ENCODE measurements around the gene MFNG.

The MFNG gene

DNA sequence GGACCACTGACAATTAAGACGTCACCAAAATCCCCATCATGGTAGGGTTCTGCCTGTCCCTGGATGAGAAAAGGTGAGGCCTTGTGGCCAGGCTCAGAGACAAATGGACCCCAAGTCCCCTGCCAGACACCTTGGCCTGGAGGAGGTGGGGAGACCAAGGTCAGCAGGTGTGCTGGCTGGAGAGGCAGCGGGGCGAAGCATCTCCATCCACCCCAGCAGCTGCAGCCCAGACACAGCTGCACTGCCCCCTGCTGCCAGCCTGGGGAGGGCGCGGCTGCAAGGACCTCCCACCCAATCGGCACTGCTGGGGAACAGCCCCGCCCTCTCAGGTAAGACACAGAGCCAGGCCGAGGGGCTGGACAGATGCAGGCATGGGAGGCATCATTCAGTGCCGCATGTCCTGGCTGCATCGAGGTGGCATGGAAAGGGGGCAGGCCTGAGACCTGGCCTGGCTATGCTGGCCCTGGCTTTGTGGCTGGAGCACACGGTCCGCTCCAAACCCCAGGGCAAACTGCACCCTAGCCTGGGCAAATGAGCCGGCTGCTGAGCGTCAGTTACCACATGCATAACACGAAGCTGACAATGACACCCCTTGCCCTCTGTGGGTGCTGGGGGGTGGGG is 12.2 kb upstream of the MFNG start:
- ChIA-PET CTCF (interaction anchor here (1.0 to 2.0 kb wide), 3 partner anchors 8 to 63 kb away, joined by 4 to 7 read pairs (median 4); no protein-coding TSS in a partner anchor), POLR2A (interaction anchor here (2.7 kb wide), 1 partner anchor 14 kb away, joined by 7 read pairs; no protein-coding TSS in a partner anchor)
- no peak overlapping the region for H3K4me3 ChIP-seq (ENCODE audit: low read depth, low read length)
- no peak for DNase-seq (ENCODE audit: low read depth, low spot score)
- TF ChIP-seq, protein P1, sequence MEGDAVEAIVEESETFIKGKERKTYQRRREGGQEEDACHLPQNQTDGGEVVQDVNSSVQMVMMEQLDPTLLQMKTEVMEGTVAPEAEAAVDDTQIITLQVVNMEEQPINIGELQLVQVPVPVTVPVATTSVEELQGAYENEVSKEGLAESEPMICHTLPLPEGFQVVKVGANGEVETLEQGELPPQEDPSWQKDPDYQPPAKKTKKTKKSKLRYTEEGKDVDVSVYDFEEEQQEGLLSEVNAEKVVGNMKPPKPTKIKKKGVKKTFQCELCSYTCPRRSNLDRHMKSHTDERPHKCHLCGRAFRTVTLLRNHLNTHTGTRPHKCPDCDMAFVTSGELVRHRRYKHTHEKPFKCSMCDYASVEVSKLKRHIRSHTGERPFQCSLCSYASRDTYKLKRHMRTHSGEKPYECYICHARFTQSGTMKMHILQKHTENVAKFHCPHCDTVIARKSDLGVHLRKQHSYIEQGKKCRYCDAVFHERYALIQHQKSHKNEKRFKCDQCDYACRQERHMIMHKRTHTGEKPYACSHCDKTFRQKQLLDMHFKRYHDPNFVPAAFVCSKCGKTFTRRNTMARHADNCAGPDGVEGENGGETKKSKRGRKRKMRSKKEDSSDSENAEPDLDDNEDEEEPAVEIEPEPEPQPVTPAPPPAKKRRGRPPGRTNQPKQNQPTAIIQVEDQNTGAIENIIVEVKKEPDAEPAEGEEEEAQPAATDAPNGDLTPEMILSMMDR (IDR thresholded peaks at IDR 0.05; ENCODE audit: insufficient read depth, low read length, missing control alignments), result peak; percentile 30

DNA sequence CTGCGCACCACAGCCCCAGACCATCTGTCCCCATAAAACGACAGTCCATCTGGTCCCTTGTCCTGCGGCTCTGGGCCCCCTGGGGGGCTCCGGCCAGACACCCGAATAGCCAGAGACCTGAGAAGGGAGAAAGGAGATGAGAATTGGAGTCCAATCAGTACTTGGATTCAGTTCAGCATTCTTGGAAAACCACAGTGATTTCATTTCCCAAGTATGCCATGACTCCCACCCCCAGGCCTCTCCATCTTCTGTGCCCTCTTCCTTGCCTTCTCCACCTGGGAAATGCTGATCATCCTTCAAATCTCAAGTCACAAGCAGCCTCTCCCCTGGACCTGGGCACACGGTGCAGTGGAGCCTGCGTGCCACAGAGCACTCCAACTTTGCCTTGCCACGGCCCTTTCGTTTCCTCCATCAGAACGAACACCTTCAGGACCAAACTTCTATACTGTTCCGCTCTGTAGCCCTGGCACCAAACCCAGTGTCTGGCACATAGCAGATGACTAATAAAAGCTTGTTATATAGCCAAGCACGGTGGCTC is 10.9 kb upstream of the MFNG start:
- H3K4me3 ChIP-seq (ENCODE audit: low read depth, low read length), result no peak overlapping the region
- CTCF ChIA-PET, result interaction anchor here (1.0 to 2.6 kb wide), 3 partner anchors 10 to 65 kb away, joined by 4 to 13 read pairs (median 7); partner anchors contain the start of gene MFNG
- DNase-seq (ENCODE audit: low read depth, low spot score), result peak; percentile 61
- TF ChIP-seq, protein P1 (IDR thresholded peaks at IDR 0.05; ENCODE audit: insufficient read depth, low read length, missing control alignments), result no peak
- POLR2A ChIA-PET, result no interaction called here

DNA sequence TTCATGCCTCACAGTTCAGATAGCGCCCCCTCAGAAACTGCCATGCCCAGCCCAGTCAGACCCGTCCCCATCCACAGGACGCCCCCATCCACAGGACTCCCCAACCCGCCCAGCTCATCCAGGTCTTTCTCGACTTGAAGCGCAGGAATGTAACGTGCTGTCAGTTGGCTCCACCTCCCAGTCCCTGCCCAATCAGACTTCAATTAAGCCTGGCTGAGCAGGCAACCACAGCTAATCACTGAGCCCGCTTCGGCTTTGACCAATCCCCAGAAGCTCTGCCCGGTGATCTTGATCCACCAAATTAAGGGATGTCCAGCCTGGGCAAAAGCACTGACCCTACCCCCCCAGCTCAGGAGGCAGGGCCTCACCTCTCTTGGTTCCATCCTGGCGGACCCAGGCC is 10.5 kb upstream of the MFNG start:
- CTCF ChIA-PET, result interaction anchor here (0.8 to 2.6 kb wide), 4 partner anchors 9 to 41 kb away, joined by 3 to 13 read pairs (median 4); partner anchors contain the start of gene MFNG
- no peak for DNase-seq (ENCODE audit: low read depth, low spot score)
- TF ChIP-seq, protein P1 (IDR thresholded peaks at IDR 0.05; ENCODE audit: insufficient read depth, low read length, missing control alignments), result no peak
- no peak overlapping the region for H3K4me3 ChIP-seq (ENCODE audit: low read depth, low read length)
- POLR2A ChIA-PET, result no interaction called here

DNA sequence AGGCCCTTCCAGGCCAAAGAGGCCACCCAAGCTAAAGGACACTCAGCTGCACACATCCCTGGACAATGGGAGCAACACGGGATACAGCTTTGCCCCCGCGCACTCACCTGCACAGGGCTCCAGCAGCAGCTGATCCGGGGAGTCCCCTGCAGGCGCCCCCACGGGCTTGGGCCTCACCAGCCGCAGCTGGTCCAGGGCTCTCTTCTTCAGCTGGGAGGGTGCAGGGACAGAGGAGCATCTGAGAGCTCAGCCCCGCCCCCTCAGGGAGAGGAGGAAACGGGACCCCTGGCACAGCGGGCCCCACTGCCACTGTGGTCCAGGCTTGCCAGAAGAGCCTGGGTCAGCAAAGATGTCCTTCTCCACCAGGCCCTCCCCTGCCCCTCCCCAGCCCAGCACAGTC is 7.8 kb upstream of the MFNG start:
- TF ChIP-seq, protein P1 (IDR thresholded peaks at IDR 0.05; ENCODE audit: insufficient read depth, low read length, missing control alignments), result no peak
- ChIA-PET POLR2A (no interaction called here), CTCF (interaction anchor here (1.1 to 1.6 kb wide), 4 partner anchors 10 to 177 kb away, joined by 3 to 4 read pairs (median 4); no protein-coding TSS in a partner anchor)
- no peak for DNase-seq (ENCODE audit: low read depth, low spot score)
- H3K4me3 ChIP-seq (ENCODE audit: low read depth, low read length), result no peak overlapping the region

DNA sequence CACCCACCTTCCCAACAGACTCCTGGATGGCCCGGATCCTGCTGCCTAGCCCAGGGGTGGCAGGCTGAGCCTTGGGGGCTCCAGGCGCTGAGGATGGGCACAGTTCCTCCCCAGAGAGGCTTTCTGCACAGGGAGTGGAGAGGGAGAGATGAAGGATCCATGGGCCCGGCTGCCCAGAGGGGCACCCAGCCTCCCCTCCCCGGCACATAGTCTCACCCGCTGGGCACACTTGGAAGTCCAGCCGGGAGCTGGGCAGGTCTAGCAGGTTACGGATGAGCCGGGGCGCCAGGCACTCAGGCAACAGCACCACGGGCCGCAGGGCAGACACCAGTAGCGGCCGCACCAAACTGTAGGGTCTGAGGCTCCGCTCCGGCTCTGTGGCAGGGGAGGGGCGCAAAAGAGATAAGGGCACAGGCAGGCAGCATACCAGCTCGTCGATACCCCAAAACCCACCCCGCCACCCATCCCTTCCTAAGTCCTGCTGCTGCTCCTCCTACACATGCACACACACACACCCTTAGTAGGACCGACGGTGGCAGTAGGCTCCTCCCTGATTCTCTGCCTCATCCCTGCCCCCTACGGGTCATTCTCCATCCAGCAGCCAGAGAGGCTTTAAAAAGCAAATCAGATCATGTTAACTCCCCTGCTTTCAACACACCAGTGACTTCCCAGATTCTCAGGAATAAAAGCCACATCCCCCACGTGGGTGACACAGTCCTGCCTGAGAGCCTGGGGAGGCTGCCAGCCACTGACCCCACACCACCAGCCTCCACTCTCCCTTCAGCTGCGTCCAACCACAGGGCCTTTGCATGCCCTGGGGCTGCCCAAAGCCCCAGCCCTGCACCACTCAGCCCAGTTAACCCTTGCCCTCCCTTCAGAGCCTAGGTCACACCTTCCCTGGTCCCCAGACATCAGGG is 6.5 kb upstream of the MFNG start:
- DNase-seq (ENCODE audit: low read depth, low spot score), result no peak
- POLR2A ChIA-PET, result no interaction called here
- CTCF ChIA-PET, result interaction anchor here (1.1 to 1.6 kb wide), 3 partner anchors 8 to 22 kb away, joined by 3 to 4 read pairs (median 3); no protein-coding TSS in a partner anchor
- H3K4me3 ChIP-seq (ENCODE audit: low read depth, low read length), result no peak overlapping the region
- TF ChIP-seq, protein P1 (IDR thresholded peaks at IDR 0.05; ENCODE audit: insufficient read depth, low read length, missing control alignments), result peak; percentile 51

All from AG04449 (cell line).